Coronary artery (tissue), 2 donors: Measurements from ENCODE around the gene OSER1.
A peak's percentile ranks its signal among the peaks of the same experiment; 100 is the strongest.

Experiments
- DNase-seq: peaks from one replicate; pipeline ENCODE4 v3.0.0-alpha.2; 2017; ENCODE audit warnings: low spot score
- H3K27ac ChIP-seq, 2 donors: fragments of 200-600 bp; sonication (generic); one replicate each; pipeline ENCODE4 v1.5.1; 2016 to 2019
- H3K4me3 ChIP-seq: fragments of 200-600 bp; sonication (generic); 2 replicates; pipeline ENCODE4 v1.5.1; 2016; ENCODE audit warnings: mild to moderate bottlenecking, moderate library complexity
- CTCF ChIP-seq: fragments of 200-600 bp; sonication (generic); IDR thresholded peaks from one replicate; pipeline ENCODE4 v1.5.1; 2019; ENCODE audit warnings: antibody characterized with exemption

Gene OSER1

DNA sequence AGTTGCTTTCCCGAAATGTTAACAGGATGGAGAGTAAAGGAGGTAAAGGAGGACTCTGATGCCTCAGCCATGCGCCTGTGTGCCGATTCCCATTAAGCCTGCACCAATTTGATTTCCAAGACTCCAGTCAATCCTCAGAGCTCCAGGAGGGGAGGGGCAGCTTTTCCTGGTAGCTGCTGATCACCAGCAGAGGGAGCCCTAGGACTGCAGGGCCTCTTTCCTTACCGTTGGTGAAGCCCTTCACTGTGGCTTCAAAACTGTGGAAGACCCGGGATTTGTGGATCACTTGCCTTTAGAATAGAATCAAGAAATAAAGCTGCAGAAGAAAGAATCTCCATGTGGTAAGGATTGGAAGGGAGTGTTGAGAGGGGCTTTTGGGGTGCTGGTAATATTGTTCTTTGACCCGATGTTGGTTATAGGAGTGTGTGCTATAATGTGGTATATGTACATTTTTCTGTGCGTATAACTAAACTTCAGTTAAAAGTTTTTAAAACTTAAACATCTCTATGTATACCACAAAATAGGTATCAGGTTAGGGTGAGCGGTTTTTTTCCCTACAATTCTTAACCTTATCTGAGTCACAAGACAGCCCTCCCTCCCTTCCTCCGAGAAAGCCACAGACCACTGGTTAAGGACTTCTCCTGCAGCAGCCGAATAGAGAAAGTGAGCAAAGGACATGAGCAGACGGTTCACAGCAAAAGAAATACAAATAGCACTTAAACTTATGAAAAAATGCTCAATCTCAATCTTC lies 6.9 kb upstream of the OSER1 start:
- no peak overlapping the region for H3K4me3 ChIP-seq

DNA sequence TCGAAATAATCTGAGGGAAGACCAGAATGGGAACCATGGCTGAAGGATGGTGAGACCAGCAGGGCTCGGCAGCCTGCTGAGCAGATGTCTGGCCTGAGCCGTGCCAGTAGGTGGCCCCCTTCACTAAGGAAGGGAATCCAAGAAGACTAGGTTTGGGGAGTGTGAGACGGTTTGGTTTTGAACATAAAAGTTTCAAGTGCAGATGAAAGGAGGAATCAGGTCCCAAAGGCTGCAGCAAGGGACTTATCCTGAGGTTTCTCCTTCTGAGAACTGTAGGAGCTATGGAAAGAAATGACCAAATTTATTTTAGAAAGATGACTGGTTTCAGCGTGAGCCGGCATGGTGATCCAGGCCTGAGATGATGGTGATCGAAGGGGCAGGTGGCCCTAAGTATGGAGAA lies 4.6 kb upstream of the OSER1 start:
- H3K27ac ChIP-seq, result no peak overlapping the region
- TF ChIP-seq CTCF, result peak; percentile 60
- DNase-seq, result no peak
- no peak overlapping the region for H3K4me3 ChIP-seq

More for the DNA sequence above, 6.9 kb upstream of the OSER1 start:
- no peak overlapping the region for H3K27ac ChIP-seq
- peak; percentile 35 for TF ChIP-seq CTCF
- no peak for DNase-seq

- H3K27ac ChIP-seq, result no peak overlapping the region
- TF ChIP-seq CTCF, result no peak
- H3K4me3 ChIP-seq, result no peak overlapping the region
- no peak for DNase-seq
Observed at GRCh38 chr20:44212792-44213191, 2.2 kb upstream of the OSER1 start.

DNA sequence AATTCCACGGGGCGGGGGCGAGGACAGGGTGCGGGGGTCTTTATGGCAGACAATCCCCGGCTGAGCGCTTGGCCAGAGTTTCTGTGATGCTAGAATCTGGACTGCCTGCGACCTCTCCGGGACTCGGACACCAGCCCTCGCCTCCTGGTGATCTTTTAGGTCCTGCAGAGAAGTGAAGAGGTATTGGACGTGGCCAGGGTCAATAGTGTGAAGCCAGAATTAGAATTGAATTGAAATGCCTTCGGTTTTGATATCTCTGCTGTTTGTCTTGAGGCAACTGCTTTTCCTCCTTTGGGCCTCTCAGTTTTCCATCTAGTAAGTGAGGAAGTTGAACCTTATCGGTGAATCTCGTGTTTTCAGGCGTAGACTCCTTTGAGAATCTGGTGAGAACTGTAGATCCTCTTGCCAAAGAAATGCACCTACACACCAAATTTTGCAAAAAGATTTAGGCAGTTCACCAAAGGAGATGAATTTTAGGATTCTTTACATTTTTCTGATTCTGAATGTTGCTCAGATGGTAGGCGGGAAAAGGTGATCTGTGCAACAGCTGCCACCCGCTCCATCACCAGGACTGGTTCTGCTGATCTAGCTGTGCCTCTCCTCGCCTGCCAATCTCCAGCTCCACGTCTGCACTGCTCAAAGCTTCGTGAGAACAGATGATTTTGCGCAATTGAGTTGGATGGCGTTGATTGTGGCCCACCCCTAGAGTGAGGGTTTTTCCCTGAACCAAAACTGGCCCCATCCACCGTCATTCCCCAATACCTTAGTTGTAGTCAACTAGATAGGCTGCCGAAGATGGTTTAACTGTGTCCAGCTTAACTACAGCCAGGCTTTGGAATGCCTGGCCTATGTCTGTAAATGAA lies 837 bp upstream of the OSER1 start:
- H3K4me3 ChIP-seq, result peak overlapping the region; percentile 85
- peak overlapping the region; percentile 89 to 93 for H3K27ac ChIP-seq
- no peak for TF ChIP-seq CTCF
- no peak for DNase-seq

GRCh38 chr20:44209686-44210405 lies 725 bp downstream of the OSER1 start:
- no peak for DNase-seq
- peak overlapping the region; percentile 85 for H3K4me3 ChIP-seq
- peak overlapping the region; percentile 96 for H3K27ac ChIP-seq
- no peak for TF ChIP-seq CTCF

GRCh38 chr20:44208770-44209169 lies 1.8 kb downstream of the OSER1 start:
- no peak for DNase-seq
- peak overlapping the region; percentile 96 for H3K27ac ChIP-seq
- peak overlapping the region; percentile 85 for H3K4me3 ChIP-seq
- no peak for TF ChIP-seq CTCF
